Measurements from ENCODE around the gene PHF13.

DNA sequence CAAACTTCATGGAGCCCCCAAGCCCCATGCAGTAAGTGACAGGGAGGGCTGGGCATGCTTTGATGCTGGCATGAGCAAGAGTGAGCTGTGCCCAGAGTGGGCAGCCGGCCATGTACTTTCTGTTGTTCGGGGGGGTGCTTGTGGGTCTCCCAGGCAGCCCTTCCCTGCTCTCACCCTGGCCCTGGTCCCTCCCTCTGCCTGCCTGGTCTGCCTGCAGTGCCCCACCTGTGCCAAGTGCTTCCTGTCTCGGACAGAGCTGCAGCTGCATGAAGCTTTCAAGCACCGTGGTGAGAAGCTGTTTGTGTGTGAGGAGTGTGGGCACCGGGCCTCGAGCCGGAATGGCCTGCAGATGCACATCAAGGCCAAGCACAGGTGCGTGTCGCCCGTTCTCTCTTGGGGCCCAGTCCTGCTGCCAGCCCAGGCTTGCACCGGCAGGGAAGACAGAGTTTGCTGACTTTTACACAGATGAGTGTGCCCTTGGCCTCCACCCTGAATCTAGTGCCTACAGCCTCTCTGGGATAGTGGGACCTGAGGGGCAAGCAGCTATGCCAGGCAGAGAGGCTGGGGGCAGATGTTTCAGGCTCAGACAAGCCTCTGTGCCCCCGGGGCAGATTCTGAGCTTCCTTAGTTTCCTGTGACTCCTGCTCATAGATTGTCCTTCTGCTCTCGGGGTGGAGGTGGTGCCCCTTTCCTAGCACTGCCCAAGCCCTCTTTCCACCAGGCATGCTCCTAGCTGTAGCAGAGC is 26.1 kb upstream of the PHF13 start:
- TF ChIP-seq EP300 (IDR thresholded peaks at IDR 0.05) (no peak), POLR2AphosphoS5 (IDR thresholded peaks at IDR 0.05) (no peak)
